ENCODE measurements around the gene HMG20B. TPM values are rescaled to one million over a fixed set of nuclear protein-coding genes. Genes with fewer than 3 reads are reported as not detected.

HMG20B gene
- total RNA-seq, 1 experiment from 2014 or later = 186 TPM

DNA sequence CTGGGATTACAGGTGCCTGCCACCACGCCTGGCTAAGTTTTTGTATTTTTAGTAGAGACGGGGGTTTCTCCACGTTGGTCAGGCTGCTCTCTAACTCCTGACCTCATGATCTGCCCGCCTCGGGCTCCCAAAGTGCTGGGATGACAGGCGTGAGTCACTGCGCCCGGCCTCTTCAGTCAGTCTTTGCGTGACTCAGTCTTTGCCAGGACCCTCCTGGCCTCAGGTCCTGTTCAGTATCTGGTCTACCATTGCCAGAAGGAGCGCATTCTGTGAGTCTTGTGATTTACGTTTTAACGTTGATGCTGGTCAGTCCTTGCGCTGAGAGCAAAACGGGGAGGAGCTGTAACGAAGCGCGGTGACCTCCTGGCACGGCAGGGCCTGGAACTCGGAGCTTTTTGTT is 7.6 kb upstream of the HMG20B start:
- POLR2A ChIA-PET = interaction anchor here (0.7 to 1.6 kb wide), 3 partner anchors 10 to 493 kb away, joined by 5 to 7 read pairs (median 5); no protein-coding TSS in a partner anchor
- Histone ChIP-seq H2AFZ (ENCODE audit: low read depth, low read length, poor library complexity, severe bottlenecking) (no peak overlapping the region), H3K4me3 (replicated peaks in 1 of 2; ENCODE audit: low read depth in 1 of 2, low read length in 2 of 2) (peak overlapping the region; percentile 30 to 53), H3K36me3 (ENCODE audit: control insufficient read depth in 1 of 2, insufficient read depth in 2 of 2, low read length in 2 of 2) (no peaks in the 10 kb centered on the region), H3K9me3 (ENCODE audit: control insufficient read depth in 1 of 2, insufficient read depth in 1 of 2, low read depth in 1 of 2, low read length in 2 of 2) (no peaks in the 10 kb centered on the region), H3K4me1 (ENCODE audit: control insufficient read depth in 1 of 2, insufficient read depth in 2 of 2, low read length in 2 of 2) (peaks cover 59 to 85% of the 10 kb centered on the region in 2 experiments), H3K9me2 (ENCODE audit: insufficient read depth) (no peaks in the 10 kb centered on the region), H3K79me2 (ENCODE audit: insufficient read depth, low read length) (no peaks in the 10 kb centered on the region), H3K4me2 (ENCODE audit: low read length) (peak overlapping the region; percentile 82), H4K20me1 (ENCODE audit: insufficient read depth) (no peaks in the 10 kb centered on the region), H3K9ac (ENCODE audit: low read length) (peak overlapping the region; percentile 65), H3K27me3 (ENCODE audit: insufficient read depth, low read length) (no peaks in the 10 kb centered on the region), H3K27ac (ENCODE audit: low read depth, low read length) (peak overlapping the region; percentile 77)
- DNase-seq (ENCODE audit: low read depth, low spot score) (peak; percentile 81), ATAC-seq (peak; percentile 77)
- CTCF ChIA-PET = interaction anchor here (0.7 kb wide), 1 partner anchor 32 kb away, joined by 3 read pairs; no protein-coding TSS in a partner anchor
- BruUV-seq (replicated peaks) = no TSS peak
- RAD21 ChIA-PET (ENCODE audit: low non-redundant PET in 1 of 2, low total read pairs in 2 of 2, uncharacterized antibody in 2 of 2, unreplicated experiment in 2 of 2) = interaction anchor here in 1 of 2 experiments (0.7 kb wide), 1 partner anchor 66 kb away, joined by 3 read pairs; no protein-coding TSS in a partner anchor
- intact Hi-C loops (cut with micrococcal nuclease) = no loop called here
- TF ChIP-seq, protein P1, sequence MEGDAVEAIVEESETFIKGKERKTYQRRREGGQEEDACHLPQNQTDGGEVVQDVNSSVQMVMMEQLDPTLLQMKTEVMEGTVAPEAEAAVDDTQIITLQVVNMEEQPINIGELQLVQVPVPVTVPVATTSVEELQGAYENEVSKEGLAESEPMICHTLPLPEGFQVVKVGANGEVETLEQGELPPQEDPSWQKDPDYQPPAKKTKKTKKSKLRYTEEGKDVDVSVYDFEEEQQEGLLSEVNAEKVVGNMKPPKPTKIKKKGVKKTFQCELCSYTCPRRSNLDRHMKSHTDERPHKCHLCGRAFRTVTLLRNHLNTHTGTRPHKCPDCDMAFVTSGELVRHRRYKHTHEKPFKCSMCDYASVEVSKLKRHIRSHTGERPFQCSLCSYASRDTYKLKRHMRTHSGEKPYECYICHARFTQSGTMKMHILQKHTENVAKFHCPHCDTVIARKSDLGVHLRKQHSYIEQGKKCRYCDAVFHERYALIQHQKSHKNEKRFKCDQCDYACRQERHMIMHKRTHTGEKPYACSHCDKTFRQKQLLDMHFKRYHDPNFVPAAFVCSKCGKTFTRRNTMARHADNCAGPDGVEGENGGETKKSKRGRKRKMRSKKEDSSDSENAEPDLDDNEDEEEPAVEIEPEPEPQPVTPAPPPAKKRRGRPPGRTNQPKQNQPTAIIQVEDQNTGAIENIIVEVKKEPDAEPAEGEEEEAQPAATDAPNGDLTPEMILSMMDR (IDR thresholded peaks at IDR 0.05 in 2 of 3, conservative IDR thresholded peaks at IDR 0.05 in 1 of 3; ENCODE audit: borderline replicate concordance in 1 of 3, insufficient read depth in 1 of 3, low read depth in 2 of 3, low read length in 2 of 3) = no peak
- TF ChIP-seq EZH2phosphoT487 (IDR thresholded peaks at IDR 0.05; ENCODE audit: borderline replicate concordance) = no peak
- TF ChIP-seq, protein P2, sequence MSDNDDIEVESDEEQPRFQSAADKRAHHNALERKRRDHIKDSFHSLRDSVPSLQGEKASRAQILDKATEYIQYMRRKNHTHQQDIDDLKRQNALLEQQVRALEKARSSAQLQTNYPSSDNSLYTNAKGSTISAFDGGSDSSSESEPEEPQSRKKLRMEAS (IDR thresholded peaks at IDR 0.05) = peak; percentile 77
- peak; percentile 77 for TF ChIP-seq CBX3 (IDR thresholded peaks at IDR 0.05; ENCODE audit: low read depth)
- peak; percentile 24; the same call in 1 of the 2 replicates for TF ChIP-seq POLR2AphosphoS5 (IDR thresholded peaks at IDR 0.05; ENCODE audit: low read depth, low read length)
- TF ChIP-seq CEBPB (IDR thresholded peaks at IDR 0.05; ENCODE audit: low read depth) = no peak
- TF ChIP-seq EZH2 (IDR thresholded peaks at IDR 0.05) = no peak
- TF ChIP-seq SRF (IDR thresholded peaks at IDR 0.05; ENCODE audit: low read depth) = no peak
- peak; percentile 57; the same call in 1 of the 2 replicates for TF ChIP-seq SP1 (IDR thresholded peaks at IDR 0.05; ENCODE audit: low read depth)
- TF ChIP-seq, protein P3, sequence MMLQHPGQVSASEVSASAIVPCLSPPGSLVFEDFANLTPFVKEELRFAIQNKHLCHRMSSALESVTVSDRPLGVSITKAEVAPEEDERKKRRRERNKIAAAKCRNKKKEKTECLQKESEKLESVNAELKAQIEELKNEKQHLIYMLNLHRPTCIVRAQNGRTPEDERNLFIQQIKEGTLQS (IDR thresholded peaks at IDR 0.05) = no peak
- TF ChIP-seq EGR1 (IDR thresholded peaks at IDR 0.05; ENCODE audit: low read depth) = no peak
- no peak for TF ChIP-seq YY1 (IDR thresholded peaks at IDR 0.05; ENCODE audit: extremely low read depth, insufficient replicate concordance, low read depth, low read length)
- no peak for TF ChIP-seq POLR2A (IDR thresholded peaks at IDR 0.05; ENCODE audit: borderline replicate concordance, extremely low read depth, insufficient read depth, insufficient read length)
- peak; percentile 58; the same call in 1 of the 2 replicates for TF ChIP-seq SIN3A (IDR thresholded peaks at IDR 0.05; ENCODE audit: low read depth)
- no peak; the same call in 1 of the 2 replicates for TF ChIP-seq FOSL1 (IDR thresholded peaks at IDR 0.05; ENCODE audit: low read depth)
- TF ChIP-seq ZNF274 (IDR thresholded peaks at IDR 0.05; ENCODE audit: low read depth, low read length) = no peak
- TF ChIP-seq, protein P4, sequence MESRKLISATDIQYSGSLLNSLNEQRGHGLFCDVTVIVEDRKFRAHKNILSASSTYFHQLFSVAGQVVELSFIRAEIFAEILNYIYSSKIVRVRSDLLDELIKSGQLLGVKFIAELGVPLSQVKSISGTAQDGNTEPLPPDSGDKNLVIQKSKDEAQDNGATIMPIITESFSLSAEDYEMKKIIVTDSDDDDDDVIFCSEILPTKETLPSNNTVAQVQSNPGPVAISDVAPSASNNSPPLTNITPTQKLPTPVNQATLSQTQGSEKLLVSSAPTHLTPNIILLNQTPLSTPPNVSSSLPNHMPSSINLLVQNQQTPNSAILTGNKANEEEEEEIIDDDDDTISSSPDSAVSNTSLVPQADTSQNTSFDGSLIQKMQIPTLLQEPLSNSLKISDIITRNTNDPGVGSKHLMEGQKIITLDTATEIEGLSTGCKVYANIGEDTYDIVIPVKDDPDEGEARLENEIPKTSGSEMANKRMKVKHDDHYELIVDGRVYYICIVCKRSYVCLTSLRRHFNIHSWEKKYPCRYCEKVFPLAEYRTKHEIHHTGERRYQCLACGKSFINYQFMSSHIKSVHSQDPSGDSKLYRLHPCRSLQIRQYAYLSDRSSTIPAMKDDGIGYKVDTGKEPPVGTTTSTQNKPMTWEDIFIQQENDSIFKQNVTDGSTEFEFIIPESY (IDR thresholded peaks at IDR 0.05; ENCODE audit: extremely low read depth, insufficient replicate concordance, low read length) = no peak
- no peak for TF ChIP-seq RAD21 (IDR thresholded peaks at IDR 0.05; ENCODE audit: low read depth)
- TF ChIP-seq JUND (IDR thresholded peaks at IDR 0.05) = peak; percentile 88
- TF ChIP-seq ZFX (IDR thresholded peaks at IDR 0.05) = no peak
- TF ChIP-seq ELF1 (IDR thresholded peaks at IDR 0.05; ENCODE audit: borderline replicate concordance, low read depth) = no peak
- TF ChIP-seq, protein P5, sequence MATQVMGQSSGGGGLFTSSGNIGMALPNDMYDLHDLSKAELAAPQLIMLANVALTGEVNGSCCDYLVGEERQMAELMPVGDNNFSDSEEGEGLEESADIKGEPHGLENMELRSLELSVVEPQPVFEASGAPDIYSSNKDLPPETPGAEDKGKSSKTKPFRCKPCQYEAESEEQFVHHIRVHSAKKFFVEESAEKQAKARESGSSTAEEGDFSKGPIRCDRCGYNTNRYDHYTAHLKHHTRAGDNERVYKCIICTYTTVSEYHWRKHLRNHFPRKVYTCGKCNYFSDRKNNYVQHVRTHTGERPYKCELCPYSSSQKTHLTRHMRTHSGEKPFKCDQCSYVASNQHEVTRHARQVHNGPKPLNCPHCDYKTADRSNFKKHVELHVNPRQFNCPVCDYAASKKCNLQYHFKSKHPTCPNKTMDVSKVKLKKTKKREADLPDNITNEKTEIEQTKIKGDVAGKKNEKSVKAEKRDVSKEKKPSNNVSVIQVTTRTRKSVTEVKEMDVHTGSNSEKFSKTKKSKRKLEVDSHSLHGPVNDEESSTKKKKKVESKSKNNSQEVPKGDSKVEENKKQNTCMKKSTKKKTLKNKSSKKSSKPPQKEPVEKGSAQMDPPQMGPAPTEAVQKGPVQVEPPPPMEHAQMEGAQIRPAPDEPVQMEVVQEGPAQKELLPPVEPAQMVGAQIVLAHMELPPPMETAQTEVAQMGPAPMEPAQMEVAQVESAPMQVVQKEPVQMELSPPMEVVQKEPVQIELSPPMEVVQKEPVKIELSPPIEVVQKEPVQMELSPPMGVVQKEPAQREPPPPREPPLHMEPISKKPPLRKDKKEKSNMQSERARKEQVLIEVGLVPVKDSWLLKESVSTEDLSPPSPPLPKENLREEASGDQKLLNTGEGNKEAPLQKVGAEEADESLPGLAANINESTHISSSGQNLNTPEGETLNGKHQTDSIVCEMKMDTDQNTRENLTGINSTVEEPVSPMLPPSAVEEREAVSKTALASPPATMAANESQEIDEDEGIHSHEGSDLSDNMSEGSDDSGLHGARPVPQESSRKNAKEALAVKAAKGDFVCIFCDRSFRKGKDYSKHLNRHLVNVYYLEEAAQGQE (IDR thresholded peaks at IDR 0.05; ENCODE audit: low read depth) = no peak

All from HCT116 (cell line).